Coronary artery (tissue), 2 donors: ENCODE measurements around the gene PIGW.

Experiments
- DNase-seq: peaks from one replicate; pipeline ENCODE4 v3.0.0-alpha.2; 2017; ENCODE audit warnings: low spot score
- H3K27ac ChIP-seq, 2 donors: fragments of 200-600 bp; sonication (generic); one replicate each; pipeline ENCODE4 v1.5.1; 2016 to 2019
- H3K4me3 ChIP-seq: fragments of 200-600 bp; sonication (generic); 2 replicates; pipeline ENCODE4 v1.5.1; 2016; ENCODE audit warnings: mild to moderate bottlenecking, moderate library complexity
- TF ChIP-seq, protein P1 (sequence below): fragments of 200-600 bp; sonication (generic); IDR thresholded peaks from one replicate; pipeline ENCODE4 v1.5.1; 2019; ENCODE audit warnings: antibody characterized with exemption

PIGW gene

GRCh38 chr17:36545077-36545464 is 10.3 kb downstream of the PIGW start:
- peak overlapping the region; percentile 99 for H3K27ac ChIP-seq
- DNase-seq: no peak
- peak overlapping the region; percentile 91 for H3K4me3 ChIP-seq
- TF ChIP-seq, protein P1, sequence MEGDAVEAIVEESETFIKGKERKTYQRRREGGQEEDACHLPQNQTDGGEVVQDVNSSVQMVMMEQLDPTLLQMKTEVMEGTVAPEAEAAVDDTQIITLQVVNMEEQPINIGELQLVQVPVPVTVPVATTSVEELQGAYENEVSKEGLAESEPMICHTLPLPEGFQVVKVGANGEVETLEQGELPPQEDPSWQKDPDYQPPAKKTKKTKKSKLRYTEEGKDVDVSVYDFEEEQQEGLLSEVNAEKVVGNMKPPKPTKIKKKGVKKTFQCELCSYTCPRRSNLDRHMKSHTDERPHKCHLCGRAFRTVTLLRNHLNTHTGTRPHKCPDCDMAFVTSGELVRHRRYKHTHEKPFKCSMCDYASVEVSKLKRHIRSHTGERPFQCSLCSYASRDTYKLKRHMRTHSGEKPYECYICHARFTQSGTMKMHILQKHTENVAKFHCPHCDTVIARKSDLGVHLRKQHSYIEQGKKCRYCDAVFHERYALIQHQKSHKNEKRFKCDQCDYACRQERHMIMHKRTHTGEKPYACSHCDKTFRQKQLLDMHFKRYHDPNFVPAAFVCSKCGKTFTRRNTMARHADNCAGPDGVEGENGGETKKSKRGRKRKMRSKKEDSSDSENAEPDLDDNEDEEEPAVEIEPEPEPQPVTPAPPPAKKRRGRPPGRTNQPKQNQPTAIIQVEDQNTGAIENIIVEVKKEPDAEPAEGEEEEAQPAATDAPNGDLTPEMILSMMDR: no peak

GRCh38 chr17:36545465-36546417 is 11.0 kb downstream of the PIGW start:
- TF ChIP-seq, protein P1: no peak
- H3K27ac ChIP-seq: peak overlapping the region; percentile 99
- DNase-seq: peak; percentile 99
- H3K4me3 ChIP-seq: peak overlapping the region; percentile 91

GRCh38 chr17:36546418-36547093 is 11.8 kb downstream of the PIGW start:
- H3K27ac ChIP-seq: peak overlapping the region; percentile 99
- no peak for DNase-seq
- H3K4me3 ChIP-seq: peak overlapping the region; percentile 91
- TF ChIP-seq, protein P1: no peak

DNA sequence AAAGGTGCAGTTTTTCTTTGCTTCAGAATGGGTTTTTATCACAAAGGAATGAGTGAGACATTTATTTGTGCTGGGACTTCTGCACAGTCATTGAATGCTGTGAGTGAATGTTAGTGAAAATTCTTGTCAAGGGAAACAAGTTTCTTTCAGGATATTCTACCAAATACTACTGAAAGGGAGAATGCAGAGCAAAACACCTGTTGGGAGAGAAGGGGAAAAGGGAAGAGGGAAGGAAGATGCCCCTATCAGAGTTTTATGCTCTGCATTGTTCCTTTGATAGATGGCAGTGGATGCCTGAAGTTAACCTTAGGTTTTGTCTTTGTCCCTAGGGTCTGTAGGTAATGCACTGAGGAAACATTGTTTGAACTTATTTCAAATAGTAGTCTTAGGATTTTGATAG is 13.0 kb downstream of the PIGW start:
- no peak for DNase-seq
- TF ChIP-seq, protein P1: no peak
- peak overlapping the region; percentile 34 for H3K4me3 ChIP-seq
- peak overlapping the region in 1 of 2 donors; percentile 3 for H3K27ac ChIP-seq

DNA sequence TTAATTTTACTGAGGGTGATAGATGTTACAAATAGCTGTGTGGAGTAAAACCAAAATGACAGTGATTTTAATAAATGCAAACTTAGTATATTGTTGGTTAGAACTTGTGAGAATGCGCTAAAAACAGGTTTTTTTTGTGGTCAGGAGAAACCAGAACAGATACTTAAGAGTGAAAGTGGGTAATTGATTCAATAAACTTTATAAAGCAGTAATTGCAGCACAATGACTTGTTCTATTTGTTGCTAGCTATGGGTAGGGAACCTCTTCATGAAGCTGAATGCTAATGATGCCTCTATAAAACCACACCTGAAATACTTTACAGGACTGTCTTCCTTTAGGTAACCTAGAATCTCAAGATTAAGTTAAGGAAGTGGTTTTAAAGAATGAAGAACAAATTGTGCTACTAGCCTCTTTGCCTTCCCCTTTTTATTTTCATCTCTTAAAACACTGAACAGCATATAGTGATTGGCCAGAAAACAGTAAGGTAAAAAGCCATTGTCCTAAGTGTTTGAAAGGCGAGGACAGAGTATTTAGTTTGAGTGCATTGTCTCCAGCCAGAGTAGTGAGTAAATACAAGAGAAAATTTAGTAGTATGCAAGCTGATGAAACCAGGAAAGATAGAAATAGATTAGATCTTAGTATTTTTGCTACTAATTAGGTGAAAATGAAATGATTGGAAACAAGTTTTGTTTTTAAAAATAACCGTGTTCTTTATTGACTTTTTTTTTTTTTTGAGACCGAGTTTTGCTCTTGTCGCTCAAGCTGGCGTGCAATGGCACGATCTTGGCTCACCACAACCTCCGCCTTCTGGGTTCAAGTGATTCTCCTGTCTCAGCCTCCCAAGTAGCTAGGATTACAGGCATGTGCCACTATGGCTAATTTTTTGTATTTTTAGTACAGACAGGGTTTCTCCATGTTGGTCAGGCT is 16.0 kb downstream of the PIGW start:
- Histone ChIP-seq H3K27ac (peak overlapping the region in 1 of 2 donors; percentile 0), H3K4me3 (no peak overlapping the region)
- DNase-seq: no peak
- TF ChIP-seq, protein P1: no peak

- H3K27ac ChIP-seq: no peak overlapping the region
- TF ChIP-seq, protein P1: no peak
- no peak for DNase-seq
- H3K4me3 ChIP-seq: no peak overlapping the region
These were observed 18.7 kb downstream of the PIGW start for GRCh38 chr17:36553459-36553858.
